Measurements from ENCODE around the gene GRN.

The GRN gene

GRCh38 chr17:44394833-44395232 lies 49.7 kb downstream of the GRN start:
- H3K4me3 ChIP-seq, result no peak overlapping the region
- no peak overlapping the region for H3K27ac ChIP-seq

GRCh38 chr17:44396946-44397345 lies 51.8 kb downstream of the GRN start:
- H3K27ac ChIP-seq, result no peak overlapping the region
- no peak overlapping the region for H3K4me3 ChIP-seq

GRCh38 chr17:44397479-44398440 lies 52.7 kb downstream of the GRN start:
- Histone ChIP-seq H3K4me3 (no peak overlapping the region), H3K27ac (no peak overlapping the region)

GRCh38 chr17:44398692-44399691 lies 53.9 kb downstream of the GRN start:
- no peak overlapping the region for H3K27ac ChIP-seq
- no peak overlapping the region for H3K4me3 ChIP-seq

- no peak overlapping the region for H3K4me3 ChIP-seq
- H3K27ac ChIP-seq, result no peak overlapping the region
Observed at GRCh38 chr17:44400226-44400847, 55.2 kb downstream of the GRN start.

Measured in skin epidermis (tissue), 12 donors.